ENCODE data around the gene BAD. TPM values are rescaled to one million over a fixed set of nuclear protein-coding genes. Genes with fewer than 3 reads are reported as not detected.
"Not testable (repeated sequence)": the region's sequence is repeated elsewhere in the genome, so short reads cannot be mapped to it uniquely, and the experiment has no call there.

Gene BAD
- total RNA-seq, 4 donors from 2014 or later: 57.1 to 71.9 (median 64.4) TPM

GRCh38 chr11:64316672-64317324 lies 32.3 kb upstream of the BAD start:
- Histone ChIP-seq H3K36me3 (peaks cover 37% of the 10 kb centered on the region), H3K27me3 (no peaks in the 10 kb centered on the region), H3K9me3 (no peaks in the 10 kb centered on the region), H3K27ac (peak overlapping the region; percentile 99), H3K4me1 (peaks cover 70% of the 10 kb centered on the region), H3K4me3 (peak overlapping the region; percentile 88)
- WGBS: 17% methylated on average over 11 of the region's 32 CpGs
- TF ChIP-seq CTCF (IDR thresholded peaks at IDR 0.05) (no peak), POLR2A (IDR thresholded peaks at IDR 0.05) (no peak), POLR2AphosphoS5 (IDR thresholded peaks at IDR 0.05) (no peak), EP300 (IDR thresholded peaks at IDR 0.05) (no peak)
- no peak for DNase-seq (ENCODE audit: low spot score in 2 of 2)

GRCh38 chr11:64315667-64316526 lies 31.4 kb upstream of the BAD start:
- Histone ChIP-seq H3K36me3 (peaks cover 29% of the 10 kb centered on the region), H3K4me1 (peaks cover 63% of the 10 kb centered on the region)
- H3K27ac ChIP-seq; H3K27me3 ChIP-seq; DNase-seq (ENCODE audit: low spot score in 2 of 2); H3K4me3 ChIP-seq; H3K9me3 ChIP-seq: not testable (repeated sequence)
- 83% methylated on average over 20 of the region's 25 CpGs for WGBS

GRCh38 chr11:64314805-64315561 lies 30.5 kb upstream of the BAD start:
- no peaks in the 10 kb centered on the region for H3K27me3 ChIP-seq
- no peak overlapping the region for H3K4me3 ChIP-seq
- H3K9me3 ChIP-seq: no peaks in the 10 kb centered on the region
- DNase-seq (ENCODE audit: low spot score in 2 of 2): no peak
- H3K27ac ChIP-seq: no peak overlapping the region
- TF ChIP-seq POLR2AphosphoS5 (IDR thresholded peaks at IDR 0.05) (no peak), POLR2A (IDR thresholded peaks at IDR 0.05) (no peak), EP300 (IDR thresholded peaks at IDR 0.05) (no peak), CTCF (IDR thresholded peaks at IDR 0.05) (no peak)
- peaks cover 22% of the 10 kb centered on the region for H3K36me3 ChIP-seq
- H3K4me1 ChIP-seq: peaks cover 64% of the 10 kb centered on the region
- 89% methylated on average over 19 of the region's 24 CpGs for WGBS

DNA sequence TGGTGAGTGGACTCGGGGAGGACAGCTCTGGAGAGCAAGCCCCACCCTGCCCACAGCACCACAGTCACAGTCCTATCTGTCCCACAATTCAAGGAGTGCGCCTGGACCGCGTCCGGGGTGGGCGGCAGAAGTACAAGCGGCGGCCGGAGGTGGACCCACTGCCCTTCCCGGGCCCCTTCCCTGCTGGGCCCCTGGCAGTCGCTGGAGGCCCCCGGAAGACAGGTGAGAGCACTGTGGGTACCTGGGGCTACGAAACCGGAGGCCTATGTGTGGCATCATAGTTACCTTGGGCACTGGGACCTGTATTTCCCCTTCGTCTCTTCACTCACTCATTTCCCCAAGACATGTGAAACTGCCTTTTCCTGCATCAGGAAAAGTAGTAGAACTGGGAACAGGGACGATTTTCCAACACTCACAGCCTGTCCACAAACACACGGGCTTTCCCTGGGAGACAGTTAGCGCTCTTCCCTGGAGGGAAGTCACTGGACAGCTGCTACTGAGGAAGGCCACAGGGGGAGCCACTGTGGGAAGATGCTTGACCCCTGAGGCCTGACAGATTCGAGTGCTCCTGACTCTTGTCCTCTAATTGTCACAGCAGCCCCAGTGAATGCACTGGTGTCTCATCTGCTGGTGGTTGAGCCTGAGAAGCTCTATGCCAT lies 29.8 kb upstream of the BAD start:
- no peak for DNase-seq (ENCODE audit: low spot score in 2 of 2)
- peaks cover 22% of the 10 kb centered on the region for H3K36me3 ChIP-seq
- H3K27ac ChIP-seq: peak overlapping the region; percentile 50
- WGBS: 80% methylated on average over 14 of the region's 19 CpGs
- H3K4me3 ChIP-seq: no peak overlapping the region
- H3K27me3 ChIP-seq: no peaks in the 10 kb centered on the region
- H3K4me1 ChIP-seq: peaks cover 58% of the 10 kb centered on the region
- H3K9me3 ChIP-seq: no peaks in the 10 kb centered on the region
- no peak for TF ChIP-seq POLR2AphosphoS5 (IDR thresholded peaks at IDR 0.05)
- TF ChIP-seq EP300 (IDR thresholded peaks at IDR 0.05): no peak
- no peak for TF ChIP-seq POLR2A (IDR thresholded peaks at IDR 0.05)
- TF ChIP-seq CTCF (IDR thresholded peaks at IDR 0.05): no peak

DNA sequence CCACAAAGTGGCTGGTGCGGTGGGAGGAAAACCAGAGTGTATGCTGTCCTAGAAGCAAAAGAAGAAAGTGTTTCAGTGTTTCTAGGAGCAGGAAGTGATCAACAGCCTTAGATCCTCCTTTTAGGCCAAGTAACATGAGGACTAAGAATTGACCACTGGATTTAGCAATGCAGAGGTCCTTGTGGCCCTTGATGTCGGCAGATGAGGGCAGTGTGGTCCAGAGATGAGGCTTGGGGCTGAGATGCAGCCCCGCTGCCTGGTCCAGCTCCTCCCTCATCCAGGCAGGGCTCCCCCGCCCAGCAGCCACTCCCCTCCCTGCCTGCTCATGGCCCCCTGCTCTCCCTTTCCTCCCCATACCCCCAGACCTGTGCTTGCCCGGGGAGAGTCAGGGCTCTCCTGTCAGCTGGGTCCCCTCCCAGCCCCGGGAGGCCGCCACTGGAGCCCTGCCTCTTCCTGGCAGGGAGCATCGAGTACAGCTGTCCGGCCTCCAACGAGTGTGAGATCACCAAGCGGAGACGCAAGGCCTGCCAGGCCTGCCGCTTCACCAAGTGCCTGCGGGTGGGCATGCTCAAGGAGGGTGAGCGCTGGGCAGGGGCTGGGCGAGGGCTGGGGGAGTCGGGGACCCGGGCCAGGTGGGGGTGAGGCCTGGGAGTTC lies 29.2 kb upstream of the BAD start:
- Histone ChIP-seq H3K9me3 (no peaks in the 10 kb centered on the region), H3K36me3 (peaks cover 22% of the 10 kb centered on the region), H3K27ac (peak overlapping the region; percentile 50), H3K4me1 (peaks cover 52% of the 10 kb centered on the region), H3K4me3 (no peak overlapping the region), H3K27me3 (no peaks in the 10 kb centered on the region)
- DNase-seq (ENCODE audit: low spot score in 2 of 2): peak in 1 of 2 donors; percentile 85
- TF ChIP-seq POLR2AphosphoS5 (IDR thresholded peaks at IDR 0.05): no peak
- TF ChIP-seq EP300 (IDR thresholded peaks at IDR 0.05): no peak
- TF ChIP-seq POLR2A (IDR thresholded peaks at IDR 0.05): no peak
- no peak for TF ChIP-seq CTCF (IDR thresholded peaks at IDR 0.05)
- 21% methylated on average over 10 of the region's 18 CpGs for WGBS

Measured in suprapubic skin (tissue), 4 donors.